Common myeloid progenitor, CD34-positive (primary cell): ENCODE measurements around the gene USP17L5.
"Not testable (repeated sequence)": the region's sequence is repeated elsewhere in the genome, so short reads cannot be mapped to it uniquely, and the experiment has no call there.

Source experiments
- CTCF ChIA-PET: fragments of 350-600 bp; sonication (Branson Sonifier 250); formaldehyde crosslinking; loops from one replicate; lab custom pipeline; 2021; ENCODE audit warnings: antibody characterized with exemption; lab: Charles Lee
- POLR2A ChIA-PET: fragments of 350-600 bp; sonication (Branson Sonifier 250); formaldehyde crosslinking; loops from one replicate; lab custom pipeline; 2021; ENCODE audit warnings: antibody characterized with exemption; lab: Charles Lee
- DNase-seq, 3 donors: peaks; one replicate each; pipeline versions ENCODE4 v3.0.0 to v3.0.0-alpha.2; 2013
- H3K27ac ChIP-seq, 2 experiments: 1 replicate in 1 of 2; 2 replicates in 1 of 2; pipeline ENCODE4 v1.7.0; 2013; ENCODE audit warnings: inconsistent platforms in 2 of 2, low read length in 2 of 2, mild to moderate bottlenecking in 2 of 2, low read depth in 1 of 2, moderate library complexity in 1 of 2; ENCODE audit not compliant: severe bottlenecking in 2 of 2, insufficient read depth in 1 of 2, poor library complexity in 1 of 2
- H3K27me3 ChIP-seq, 5 experiments: replicated peaks in 2 of 5; 1 replicate in 3 of 5; 2 replicates in 2 of 5; pipeline versions ENCODE4 v1.6.1 to v1.7.0; 2013; ENCODE audit warnings: low read length in 4 of 5, mild to moderate bottlenecking in 2 of 5, moderate library complexity in 2 of 5, inconsistent platforms in 1 of 5; ENCODE audit not compliant: insufficient read depth in 5 of 5, control insufficient read depth in 4 of 5
- H3K36me3 ChIP-seq, 4 experiments: 1 replicate in 2 of 4; 2 replicates in 2 of 4; pipeline versions ENCODE4 v1.6.1 to v1.7.0; 2013; ENCODE audit warnings: low read length in 3 of 4, control low read depth in 1 of 4, mild to moderate bottlenecking in 1 of 4; ENCODE audit not compliant: control insufficient read depth in 4 of 4, insufficient read depth in 4 of 4
- H3K4me1 ChIP-seq, 4 experiments: 1 replicate in 3 of 4; 2 replicates in 1 of 4; pipeline versions ENCODE4 v1.6.1 to v1.7.1; 2013; ENCODE audit warnings: low read length in 3 of 4, mild to moderate bottlenecking in 3 of 4, control low read depth in 1 of 4, inconsistent platforms in 1 of 4, moderate library complexity in 1 of 4; ENCODE audit not compliant: control insufficient read depth in 4 of 4, insufficient read depth in 4 of 4; ENCODE audit errors: control extremely low read depth in 1 of 4
- H3K4me3 ChIP-seq, 7 experiments: 1 replicate in 4 of 7; 2 replicates in 3 of 7; pipeline versions ENCODE4 v1.5.1 to v1.7.0; 2013; ENCODE audit warnings: mild to moderate bottlenecking in 7 of 7, low read length in 6 of 7, moderate library complexity in 6 of 7, inconsistent platforms in 2 of 7, low read depth in 2 of 7, control low read depth in 1 of 7; ENCODE audit not compliant: insufficient read depth in 4 of 7, control insufficient read depth in 1 of 7; ENCODE audit errors: extremely low read depth in 1 of 7
- H3K9me3 ChIP-seq, 5 experiments: 1 replicate in 4 of 5; 2 replicates in 1 of 5; pipeline versions ENCODE4 v1.6.1 to v1.7.1; 2013; ENCODE audit warnings: low read length in 4 of 5, mild to moderate bottlenecking in 2 of 5, inconsistent platforms in 1 of 5, low read depth in 1 of 5, moderate library complexity in 1 of 5; ENCODE audit not compliant: control insufficient read depth in 4 of 5, insufficient read depth in 2 of 5; ENCODE audit errors: control extremely low read depth in 1 of 5
- WGBS: methylation state at CpG from one replicate; pipeline ENCODE4 v1.1.5; 2013; ENCODE audit not compliant: insufficient coverage; 5-methylcytosine and 5-hydroxymethylcytosine counted together

Gene USP17L5

DNA sequence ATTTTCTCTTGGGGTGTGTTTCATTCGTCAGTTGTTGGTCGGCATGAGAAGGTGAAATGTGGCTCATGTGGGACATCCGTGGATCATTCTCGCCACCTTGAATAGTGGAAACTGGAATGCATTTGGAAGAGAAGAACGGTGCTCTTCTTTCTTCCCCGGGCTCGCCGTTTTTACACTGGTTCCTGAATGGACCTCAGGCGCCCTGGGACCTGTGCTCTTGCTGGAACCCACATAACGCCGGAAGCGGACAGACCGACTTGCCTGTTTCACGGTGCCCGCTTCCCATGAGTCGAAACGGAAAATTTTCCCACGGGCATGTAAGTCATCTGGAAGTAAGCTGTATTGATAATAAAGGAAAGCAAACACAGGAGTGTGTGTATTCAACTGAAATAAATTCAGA, 11.7 kb downstream of the USP17L5 start:
- CTCF ChIA-PET, POLR2A ChIA-PET: not testable (repeated sequence)
- WGBS, result no CpG with 5 or more reads among the region's 18 CpGs

DNA sequence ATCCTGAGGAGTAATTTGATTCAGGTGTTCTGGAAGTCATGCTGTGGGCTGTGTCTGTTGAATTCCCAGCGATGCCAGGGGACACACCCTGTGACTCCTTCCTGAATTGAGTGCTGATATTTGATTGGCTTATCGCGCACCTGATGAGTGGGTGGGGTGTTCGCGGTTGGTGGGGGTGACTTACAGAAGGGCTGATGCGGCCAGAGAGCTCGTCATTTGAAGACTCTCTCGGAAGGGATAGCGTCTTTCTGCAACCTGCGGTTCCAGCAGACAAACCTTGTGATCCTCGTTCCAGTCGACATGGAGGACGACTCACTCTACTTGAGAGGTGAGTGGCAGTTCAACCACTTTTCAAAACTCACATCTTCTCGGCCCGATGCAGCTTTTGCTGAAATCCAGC, 14.1 kb downstream of the USP17L5 start, which contains the start of gene USP17L29:
TSS of gene USP17L29 (plus strand) at position 301 of the 400 bp plus-strand sequence. CDS start at position 301, 0 bp downstream.
- POLR2A ChIA-PET, H3K4me1 ChIP-seq, H3K27ac ChIP-seq, CTCF ChIA-PET, H3K36me3 ChIP-seq, H3K9me3 ChIP-seq, DNase-seq, H3K4me3 ChIP-seq, H3K27me3 ChIP-seq: not testable (repeated sequence)
- no CpG with 5 or more reads among the region's 15 CpGs for WGBS

More for the DNA sequence above, 11.7 kb downstream of the USP17L5 start:
- not testable (repeated sequence) for H3K9me3 ChIP-seq, H3K36me3 ChIP-seq, H3K4me3 ChIP-seq, H3K4me1 ChIP-seq, H3K27ac ChIP-seq, DNase-seq, H3K27me3 ChIP-seq

DNA sequence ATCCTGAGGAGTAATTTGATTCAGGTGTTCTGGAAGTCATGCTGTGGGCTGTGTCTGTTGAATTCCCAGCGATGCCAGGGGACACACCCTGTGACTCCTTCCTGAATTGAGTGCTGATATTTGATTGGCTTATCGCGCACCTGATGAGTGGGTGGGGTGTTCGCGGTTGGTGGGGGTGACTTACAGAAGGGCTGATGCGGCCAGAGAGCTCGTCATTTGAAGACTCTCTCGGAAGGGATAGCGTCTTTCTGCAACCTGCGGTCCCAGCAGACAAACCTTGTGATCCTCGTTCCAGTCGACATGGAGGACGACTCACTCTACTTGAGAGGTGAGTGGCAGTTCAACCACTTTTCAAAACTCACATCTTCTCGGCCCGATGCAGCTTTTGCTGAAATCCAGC, 23.6 kb downstream of the USP17L5 start, which contains the start of gene USP17L30:
TSS of gene USP17L30 (plus strand) at position 301 of the 400 bp plus-strand sequence. CDS start at position 301, 0 bp downstream.
- H3K36me3 ChIP-seq, H3K9me3 ChIP-seq, H3K4me1 ChIP-seq, POLR2A ChIA-PET, DNase-seq, CTCF ChIA-PET, H3K27ac ChIP-seq, H3K27me3 ChIP-seq, H3K4me3 ChIP-seq: not testable (repeated sequence)
- WGBS, result no CpG with 5 or more reads among the region's 15 CpGs

DNA sequence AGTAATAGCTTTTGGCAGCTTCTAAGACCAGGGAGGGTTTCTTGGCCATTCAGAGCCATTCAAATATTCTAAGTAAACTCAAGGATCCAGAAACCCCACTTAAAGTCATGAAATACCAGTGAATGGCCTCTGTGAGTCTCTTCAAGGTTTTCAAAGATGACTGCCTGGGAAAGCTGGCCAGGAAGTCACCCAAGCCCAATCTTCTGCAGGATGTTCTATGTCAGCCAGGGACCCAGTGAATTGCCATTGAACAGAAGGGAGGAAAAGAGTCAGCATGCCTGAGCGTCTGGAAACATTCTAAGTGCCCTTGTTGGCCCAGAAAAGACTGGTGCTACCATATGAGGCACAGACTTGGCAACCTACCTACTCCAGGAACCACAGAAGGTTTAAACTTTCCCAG, 40.7 kb downstream of the USP17L5 start:
- H3K27ac ChIP-seq, POLR2A ChIA-PET, CTCF ChIA-PET, H3K4me1 ChIP-seq, DNase-seq, H3K4me3 ChIP-seq, H3K36me3 ChIP-seq, H3K27me3 ChIP-seq, H3K9me3 ChIP-seq: not testable (repeated sequence)
- 100% methylated on average over 1 of the region's 1 CpG for WGBS

DNA sequence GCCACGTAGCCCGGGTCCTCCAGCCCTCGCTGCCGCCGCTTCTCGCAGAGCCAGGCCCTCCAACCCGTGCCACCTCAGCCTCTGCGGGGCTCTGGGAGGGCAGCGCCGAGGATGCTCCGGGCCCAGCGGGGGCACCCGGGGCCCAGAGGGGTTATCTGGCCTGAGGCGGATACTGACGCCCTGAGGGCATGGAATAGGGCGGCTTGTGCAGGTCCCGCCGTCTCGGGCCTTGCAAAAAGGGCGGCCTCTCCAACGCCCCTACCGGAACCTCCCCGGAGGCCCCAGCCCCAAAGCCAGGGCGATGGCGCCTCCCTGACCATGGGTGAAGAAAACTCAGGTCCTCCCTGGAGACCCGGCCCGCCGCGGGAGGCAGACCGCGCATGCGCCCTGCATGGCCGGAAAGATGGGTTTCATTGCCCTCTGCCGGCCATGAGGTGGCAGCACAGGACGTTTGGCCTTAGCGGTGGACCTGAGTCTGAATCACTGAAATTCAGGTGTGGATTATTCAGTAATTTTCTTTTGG, 41.9 kb downstream of the USP17L5 start:
- CTCF ChIA-PET, H3K27me3 ChIP-seq, H3K9me3 ChIP-seq, H3K27ac ChIP-seq, H3K4me1 ChIP-seq, POLR2A ChIA-PET, H3K36me3 ChIP-seq: not testable (repeated sequence)
- DNase-seq, result peak in 2 of 3 donors; percentile 21 to 58
- 47% methylated on average over 9 of the region's 36 CpGs for WGBS
- H3K4me3 ChIP-seq, result peak overlapping the region in 5 of 7 experiments; percentile 19 to 77 (median 55)

DNA sequence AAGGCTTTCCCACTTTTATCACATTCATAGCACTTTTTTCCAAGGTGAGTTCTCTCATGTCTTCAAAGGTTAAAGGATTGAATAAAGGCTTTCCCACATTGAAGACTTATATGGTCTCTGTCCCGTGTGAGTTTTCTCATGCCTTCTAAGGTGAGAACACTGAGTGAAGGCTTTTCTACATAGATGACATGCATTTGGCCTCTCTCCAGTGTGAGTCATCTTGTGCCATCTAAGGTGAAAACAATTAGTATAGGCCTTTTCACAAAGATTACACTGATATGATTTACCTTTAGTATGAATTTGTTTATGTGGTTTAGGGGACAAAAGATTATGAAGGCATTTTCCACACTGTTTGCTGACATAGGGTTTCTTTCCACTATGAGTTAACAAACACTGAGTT, 44.9 kb downstream of the USP17L5 start:
- POLR2A ChIA-PET, result no interaction called here
- peak in 1 of 3 donors; percentile 11 for DNase-seq
- H3K4me3 ChIP-seq, result no peak overlapping the region
- CTCF ChIA-PET, result no interaction called here
- H3K27me3 ChIP-seq, result no peaks in the 10 kb centered on the region
- no peaks in the 10 kb centered on the region for H3K9me3 ChIP-seq
- H3K27ac ChIP-seq, result no peak overlapping the region
- peaks cover 0 to 9% (median 0%) of the 10 kb centered on the region in 4 experiments for H3K4me1 ChIP-seq
- WGBS, result 100% methylated on average over 1 of the region's 1 CpG
- no peaks in the 10 kb centered on the region for H3K36me3 ChIP-seq

DNA sequence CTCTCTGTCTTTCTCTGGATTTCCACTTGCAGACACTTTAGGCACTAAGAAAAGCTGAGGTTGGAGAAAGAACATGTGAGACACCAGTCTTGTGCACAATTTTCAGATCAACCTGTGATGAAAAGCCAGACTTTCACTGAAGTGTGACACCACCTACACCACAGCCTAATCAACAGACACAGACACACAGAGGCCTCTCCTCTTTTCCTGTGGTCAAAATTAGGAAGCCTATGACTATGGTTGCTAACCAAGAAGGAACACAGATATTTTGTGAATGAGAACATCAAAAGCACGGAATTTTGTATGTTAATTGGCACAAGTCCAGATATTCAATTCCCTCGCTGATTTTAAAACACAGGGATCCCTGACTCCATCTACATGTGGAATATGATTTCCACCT, 49.8 kb downstream of the USP17L5 start:
- H3K9me3 ChIP-seq, H3K36me3 ChIP-seq, H3K27ac ChIP-seq, H3K4me1 ChIP-seq, H3K27me3 ChIP-seq, CTCF ChIA-PET, POLR2A ChIA-PET: not testable (repeated sequence)
- peak; percentile 19 to 89 (median 75) for DNase-seq
- 17% methylated on average over 1 of the region's 2 CpGs for WGBS
- peak overlapping the region in 1 of 7 experiments; percentile 55 for H3K4me3 ChIP-seq
